GM21576 (cell line): Measurements from ENCODE around the gene TMEM181.
"Not testable (repeated sequence)": the region's sequence is repeated elsewhere in the genome, so short reads cannot be mapped to it uniquely, and the experiment has no call there.

Experiments used
- ATAC-seq: cut with Tn5 transposase; IDR thresholded peaks from one replicate; pipeline ENCODE4 v1.9.1; 2021; ENCODE audit warnings: mild to moderate bottlenecking, moderate library complexity; ENCODE audit not compliant: unreplicated experiment

Gene TMEM181

GRCh38 chr6:158536891-158537798 is 22.7 kb upstream of the TMEM181 start:
- ATAC-seq, result no peak

GRCh38 chr6:158538741-158539140 is 21.1 kb upstream of the TMEM181 start:
- ATAC-seq, result no peak

GRCh38 chr6:158539413-158539812 is 20.5 kb upstream of the TMEM181 start:
- ATAC-seq, result no peak

GRCh38 chr6:158539881-158540280 is 20.0 kb upstream of the TMEM181 start:
- ATAC-seq, result no peak

- ATAC-seq, result no peak
Measured at GRCh38 chr6:158543606-158544185, 16.2 kb upstream of the TMEM181 start.

- no peak for ATAC-seq
Measured at GRCh38 chr6:158544428-158544827, 15.5 kb upstream of the TMEM181 start.

- ATAC-seq, result no peak
Measured at GRCh38 chr6:158545043-158545966, 14.6 kb upstream of the TMEM181 start.

- no peak for ATAC-seq
Measured at GRCh38 chr6:158548418-158549161, 11.3 kb upstream of the TMEM181 start.

GRCh38 chr6:158552055-158552795 is 7.7 kb upstream of the TMEM181 start:
- ATAC-seq, result no peak

GRCh38 chr6:158552796-158553138 is 7.1 kb upstream of the TMEM181 start:
- ATAC-seq, result no peak

GRCh38 chr6:158554611-158555361 is 5.1 kb upstream of the TMEM181 start:
- ATAC-seq, result no peak

- ATAC-seq, result no peak
Measured at GRCh38 chr6:158556113-158556512, 3.8 kb upstream of the TMEM181 start.

GRCh38 chr6:158557110-158557509 is 2.8 kb upstream of the TMEM181 start:
- not testable (repeated sequence) for ATAC-seq

- no peak for ATAC-seq
Measured at GRCh38 chr6:158557927-158558326, 2.0 kb upstream of the TMEM181 start.

GRCh38 chr6:158558415-158559306 is 1.2 kb upstream of the TMEM181 start:
- ATAC-seq, result no peak

GRCh38 chr6:158559338-158559894 is 475 bp upstream of the TMEM181 start:
- ATAC-seq, result no peak

GRCh38 chr6:158560836-158561320 is 987 bp downstream of the TMEM181 start:
- no peak for ATAC-seq
